ENCODE data around the gene THADA. TPM values are rescaled to one million over a fixed set of nuclear protein-coding genes. Genes with fewer than 3 reads are reported as not detected.
"Not testable (repeated sequence)": the region's sequence is repeated elsewhere in the genome, so short reads cannot be mapped to it uniquely, and the experiment has no call there.

The THADA gene
- total RNA-seq, 1 donor from 2014 or later: 59.3 TPM

DNA sequence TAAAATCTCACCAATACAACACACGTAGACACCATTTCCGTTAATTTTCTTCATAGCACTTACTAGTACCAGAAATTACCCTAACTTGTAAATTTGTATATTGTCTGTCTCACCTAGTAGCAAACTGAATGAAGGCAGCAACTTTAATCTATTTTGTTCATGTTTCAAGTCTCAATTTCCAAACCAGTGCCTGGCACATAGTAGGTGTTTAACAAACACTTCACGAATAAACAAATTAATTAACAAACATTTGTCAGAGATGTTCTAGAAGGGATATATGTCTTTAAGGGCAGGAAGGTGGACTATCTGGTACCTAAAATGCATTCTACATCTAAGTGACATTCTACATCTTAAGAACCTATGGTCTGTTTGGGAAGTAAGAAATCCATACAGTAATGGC is 963 bp downstream of the THADA start:
- no peak for DNase-seq (ENCODE audit: low spot score)

- no peak for DNase-seq (ENCODE audit: low spot score)
These were observed 2.6 kb downstream of the THADA start for GRCh38 chr2:43593254-43593653.

DNA sequence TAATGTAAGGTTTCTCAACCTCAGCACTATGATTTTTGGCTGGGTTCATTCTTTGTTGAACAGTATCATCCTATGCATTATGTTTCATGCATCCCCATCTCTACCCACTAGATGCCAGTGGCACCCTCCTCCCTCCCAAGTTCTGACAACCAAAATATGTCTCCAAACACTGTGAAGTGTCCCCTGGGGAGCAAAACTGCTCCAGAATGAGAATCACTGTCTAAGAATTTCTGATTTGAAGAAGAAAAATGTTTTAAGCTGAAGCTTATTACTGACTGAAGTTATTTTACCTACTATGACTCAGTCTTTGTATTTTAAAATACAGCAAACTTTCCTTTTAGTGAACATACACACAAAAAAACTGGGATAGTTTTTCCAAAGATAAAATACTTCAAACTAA is 3.4 kb downstream of the THADA start:
- no peak for DNase-seq (ENCODE audit: low spot score)

GRCh38 chr2:43585708-43586107 is 10.1 kb downstream of the THADA start:
- no peak for DNase-seq (ENCODE audit: low spot score)

GRCh38 chr2:43579275-43579981 is 16.4 kb downstream of the THADA start:
- no peak for DNase-seq (ENCODE audit: low spot score)

DNA sequence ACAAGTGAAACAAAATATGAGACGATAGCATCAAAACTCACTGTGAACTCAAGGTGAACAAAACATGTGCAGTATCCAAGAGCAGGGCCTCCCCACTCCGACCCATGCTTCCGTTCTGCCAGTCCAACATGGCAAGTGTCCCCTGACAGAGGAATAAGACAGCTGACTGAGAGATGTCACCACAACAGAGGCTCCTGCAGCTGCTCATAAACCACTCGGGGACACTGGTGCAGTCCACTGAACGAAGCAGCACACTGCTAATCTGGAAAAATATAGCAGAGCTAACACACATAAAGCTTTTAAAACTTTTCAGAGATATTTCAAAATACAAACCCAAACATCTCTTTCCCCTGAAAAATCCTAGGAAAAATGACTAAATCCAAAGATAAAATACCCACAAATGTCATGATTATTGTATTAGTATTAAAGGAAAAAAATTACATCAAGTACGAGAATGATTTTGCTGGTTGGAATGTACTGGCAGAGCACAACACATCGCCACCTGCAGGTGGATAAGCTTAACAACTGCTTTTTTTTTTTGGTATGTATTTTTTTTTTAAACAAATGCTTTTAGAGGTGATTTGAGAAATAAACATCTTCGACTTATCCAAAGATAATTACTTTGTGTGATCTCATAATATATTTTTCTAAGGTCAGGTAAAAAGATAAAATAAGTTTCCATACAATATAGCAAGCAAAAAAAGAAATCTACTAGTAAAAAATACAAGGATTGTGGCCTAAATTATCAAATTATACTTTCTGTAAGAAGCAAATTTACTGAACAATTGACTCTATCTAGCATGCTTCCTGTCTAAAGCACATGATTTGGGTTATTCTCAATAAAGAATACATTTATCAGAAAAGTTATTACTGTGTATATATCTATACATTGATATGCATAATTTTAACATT is 18.6 kb downstream of the THADA start:
- no peak for DNase-seq (ENCODE audit: low spot score)

- no peak for DNase-seq (ENCODE audit: low spot score)
These were observed 23.6 kb downstream of the THADA start for GRCh38 chr2:43572244-43572643.

- no peak for DNase-seq (ENCODE audit: low spot score)
These were observed 25.9 kb downstream of the THADA start for GRCh38 chr2:43569921-43570320.

- DNase-seq (ENCODE audit: low spot score): no peak
These were observed 27.6 kb downstream of the THADA start for GRCh38 chr2:43568228-43568627.

DNA sequence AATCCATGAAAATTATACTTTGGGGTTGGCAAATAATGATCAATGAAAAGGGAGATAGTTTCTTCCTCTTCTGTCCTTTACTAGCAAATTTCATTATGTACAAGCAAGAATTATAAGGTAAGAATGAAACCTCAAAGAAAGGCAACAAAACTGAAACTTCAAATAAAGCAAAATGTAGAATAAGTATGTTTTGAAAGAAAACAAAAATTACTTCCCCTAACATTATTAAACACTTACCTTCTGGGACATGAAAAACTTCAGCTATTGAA is 29.4 kb downstream of the THADA start:
- no peak for DNase-seq (ENCODE audit: low spot score)

GRCh38 chr2:43563679-43564078 is 32.2 kb downstream of the THADA start:
- no peak for DNase-seq (ENCODE audit: low spot score)

DNA sequence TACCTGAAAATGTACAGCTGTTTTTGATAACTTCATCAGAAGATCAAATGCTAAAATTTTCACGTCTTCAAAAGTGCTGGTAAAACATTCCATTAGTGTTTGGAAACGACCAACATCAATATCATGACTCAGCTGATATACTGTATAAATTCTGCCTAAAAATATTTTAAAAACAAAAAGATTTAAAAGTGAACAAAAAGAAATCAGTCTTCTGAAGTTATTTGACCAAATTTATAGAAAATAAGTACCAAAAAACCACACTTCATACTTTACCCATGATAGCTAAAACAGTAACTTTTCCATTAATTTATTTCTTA is 35.6 kb downstream of the THADA start:
- DNase-seq (ENCODE audit: low spot score): no peak

DNA sequence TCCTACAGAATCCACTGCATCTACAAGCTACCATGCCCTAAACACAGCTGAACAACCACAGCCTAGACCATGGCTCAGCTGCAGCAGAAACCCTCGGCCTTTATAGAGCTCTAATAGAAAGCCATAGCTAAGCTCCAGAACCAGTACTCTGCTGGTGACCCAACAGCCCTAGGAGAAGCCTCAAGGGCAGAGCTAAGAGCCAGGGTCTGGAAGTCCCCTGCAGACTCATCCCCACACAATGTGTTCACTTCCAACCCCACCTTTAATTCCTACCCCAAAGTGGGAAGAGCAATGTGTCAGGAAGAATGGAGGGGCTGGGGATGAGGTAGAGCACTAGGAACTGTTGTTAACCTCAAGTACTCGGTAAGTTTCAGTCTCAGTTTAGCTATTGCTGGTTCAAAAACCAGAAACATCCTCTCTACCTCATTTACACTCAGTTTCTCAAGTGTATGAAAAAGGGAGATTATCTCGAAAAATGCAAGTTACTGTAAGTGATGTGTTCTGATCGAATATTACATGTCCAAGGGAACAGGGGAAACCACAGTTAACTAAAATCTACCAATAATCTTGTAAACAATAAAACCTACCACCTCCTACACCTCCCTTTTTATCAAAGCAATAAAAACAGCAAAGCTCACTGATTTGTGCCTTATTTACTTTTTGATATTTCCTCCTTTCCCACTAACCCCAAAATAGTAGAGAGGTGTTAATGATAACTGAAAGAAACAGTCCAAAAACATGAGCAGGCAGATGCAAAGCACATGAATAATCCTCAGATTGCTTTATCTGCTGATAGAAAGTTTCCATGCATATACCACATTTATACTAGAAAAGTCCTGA is 36.2 kb downstream of the THADA start:
- DNase-seq (ENCODE audit: low spot score): no peak

DNA sequence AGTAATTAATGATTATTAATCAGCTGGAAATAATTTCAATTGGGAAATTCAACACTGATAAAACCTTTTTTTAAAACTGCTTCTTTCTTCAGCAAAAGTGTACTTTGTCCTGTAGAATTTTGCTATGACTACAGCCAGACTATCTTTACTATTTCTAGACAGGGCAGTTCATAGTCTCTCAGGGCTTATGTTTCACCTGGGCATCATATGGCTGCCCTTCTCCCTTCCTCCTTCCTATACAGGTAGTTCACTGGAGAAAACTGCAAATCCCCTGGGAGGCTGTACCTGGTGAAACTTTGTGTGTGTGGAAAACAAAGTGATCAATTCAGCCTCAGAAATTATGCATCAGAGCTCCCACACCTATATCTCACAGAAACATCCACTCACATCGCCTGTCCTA is 38.6 kb downstream of the THADA start:
- DNase-seq (ENCODE audit: low spot score): no peak

DNA sequence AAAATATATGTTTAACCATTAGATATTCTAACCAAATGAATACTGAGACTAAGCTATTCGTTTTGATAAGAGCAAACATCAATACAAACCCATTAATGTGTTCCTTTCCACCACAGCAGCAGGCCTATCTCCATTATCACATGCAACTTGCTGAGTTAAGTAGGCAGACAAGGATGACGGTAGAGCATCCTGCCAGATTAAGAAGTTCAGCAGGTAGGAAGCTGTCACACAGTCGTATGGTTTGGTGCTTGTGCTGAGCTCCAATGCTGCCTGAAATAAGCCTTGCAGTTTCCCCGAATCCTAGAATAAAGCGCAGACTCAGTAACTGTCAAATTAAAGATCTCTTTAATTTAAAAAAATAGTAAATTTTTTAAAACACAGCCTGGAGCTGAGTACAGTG is 39.6 kb downstream of the THADA start:
- DNase-seq (ENCODE audit: low spot score): no peak

DNA sequence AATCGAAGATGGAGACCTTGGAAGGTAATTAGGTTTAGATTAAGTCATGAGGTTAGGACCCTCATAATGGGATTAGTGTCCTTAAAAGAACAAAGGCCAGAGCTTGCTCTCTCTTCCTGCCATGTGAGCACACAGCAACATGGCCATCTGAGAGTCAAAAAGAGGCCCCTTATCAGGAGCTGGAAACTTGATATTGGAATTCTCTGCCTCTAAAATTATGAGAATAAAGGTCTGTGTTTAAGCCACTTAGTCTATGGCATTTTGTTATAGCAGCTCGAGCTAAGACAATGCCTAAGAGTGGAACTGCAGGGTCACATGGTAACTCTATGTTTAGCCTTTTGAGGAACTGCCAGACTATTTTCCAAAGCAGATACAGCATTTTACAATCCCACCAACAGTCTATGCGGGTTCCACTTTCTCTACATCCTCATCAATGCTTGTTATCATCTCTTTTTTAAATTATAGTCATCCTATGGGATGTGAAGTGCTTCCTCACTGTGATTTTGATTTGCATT is 42.4 kb downstream of the THADA start:
- DNase-seq (ENCODE audit: low spot score): no peak

DNA sequence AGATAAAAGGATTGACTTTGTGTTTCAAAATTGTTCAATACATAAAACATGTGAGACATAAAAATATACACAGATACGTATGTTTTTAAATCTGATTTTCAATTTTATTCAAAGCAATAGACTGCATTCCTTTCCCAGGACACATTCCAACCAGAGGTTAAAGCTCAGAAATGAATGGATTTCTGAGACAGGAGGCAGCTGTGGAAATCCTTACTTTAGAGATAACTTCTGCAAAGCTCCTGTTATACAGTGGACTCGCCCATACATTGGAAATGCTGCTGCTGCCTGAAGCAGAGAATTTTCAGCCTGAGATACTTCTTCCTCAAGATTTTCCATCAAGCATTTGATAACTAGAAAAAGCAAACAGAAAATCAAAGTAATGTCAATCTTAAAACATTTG is 43.8 kb downstream of the THADA start:
- DNase-seq (ENCODE audit: low spot score): no peak

GRCh38 chr2:43548381-43548780 is 47.5 kb downstream of the THADA start:
- not testable (repeated sequence) for DNase-seq (ENCODE audit: low spot score)

DNA sequence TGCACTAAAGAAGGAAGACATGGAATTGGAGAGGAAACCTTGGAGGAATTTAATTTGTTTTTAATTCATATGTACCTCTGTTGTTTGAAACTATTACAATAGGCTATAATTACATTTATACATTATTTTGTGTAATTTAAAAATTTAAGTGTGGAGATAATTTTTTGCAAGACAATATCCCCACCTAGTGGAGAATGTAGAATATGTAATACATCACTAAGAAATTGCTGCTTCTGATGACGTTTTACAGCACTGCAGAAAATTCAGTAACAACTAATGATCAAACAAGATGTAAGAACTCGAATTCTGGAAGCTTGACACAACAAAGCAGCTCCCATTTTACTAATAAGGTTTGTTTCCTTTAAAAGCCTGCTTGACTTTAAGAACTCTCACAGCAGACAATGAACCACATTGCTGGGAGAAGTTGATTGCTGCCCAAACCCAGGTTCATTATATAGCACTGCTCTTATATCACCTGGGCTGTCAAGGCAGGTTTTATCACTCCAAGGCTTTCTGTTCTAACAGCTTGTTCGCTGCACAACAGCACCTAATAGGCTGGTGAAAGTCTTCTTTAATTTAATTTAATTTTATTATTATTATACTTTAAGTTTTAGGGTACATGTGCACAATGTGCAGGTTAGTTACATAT is 53.4 kb downstream of the THADA start:
- DNase-seq (ENCODE audit: low spot score): no peak

DNA sequence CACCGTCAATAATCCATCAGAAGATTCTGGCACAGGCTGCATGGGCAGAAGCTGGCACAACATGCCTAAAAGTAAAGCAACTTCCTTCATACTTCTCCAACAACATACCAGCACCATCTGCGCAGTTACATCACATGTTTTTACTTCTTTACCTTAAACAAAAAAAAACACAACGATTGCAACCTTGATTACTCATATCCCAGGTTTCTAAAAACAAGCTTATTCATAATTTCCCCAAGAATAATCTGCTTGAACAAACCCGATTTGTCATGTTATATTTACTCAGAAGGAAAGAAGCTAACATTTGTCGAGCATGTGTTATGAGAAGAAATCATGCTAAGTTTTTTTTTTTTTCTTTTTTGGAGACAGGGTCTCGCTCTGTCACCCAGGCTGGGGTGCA is 54.7 kb downstream of the THADA start:
- no peak for DNase-seq (ENCODE audit: low spot score)

DNA sequence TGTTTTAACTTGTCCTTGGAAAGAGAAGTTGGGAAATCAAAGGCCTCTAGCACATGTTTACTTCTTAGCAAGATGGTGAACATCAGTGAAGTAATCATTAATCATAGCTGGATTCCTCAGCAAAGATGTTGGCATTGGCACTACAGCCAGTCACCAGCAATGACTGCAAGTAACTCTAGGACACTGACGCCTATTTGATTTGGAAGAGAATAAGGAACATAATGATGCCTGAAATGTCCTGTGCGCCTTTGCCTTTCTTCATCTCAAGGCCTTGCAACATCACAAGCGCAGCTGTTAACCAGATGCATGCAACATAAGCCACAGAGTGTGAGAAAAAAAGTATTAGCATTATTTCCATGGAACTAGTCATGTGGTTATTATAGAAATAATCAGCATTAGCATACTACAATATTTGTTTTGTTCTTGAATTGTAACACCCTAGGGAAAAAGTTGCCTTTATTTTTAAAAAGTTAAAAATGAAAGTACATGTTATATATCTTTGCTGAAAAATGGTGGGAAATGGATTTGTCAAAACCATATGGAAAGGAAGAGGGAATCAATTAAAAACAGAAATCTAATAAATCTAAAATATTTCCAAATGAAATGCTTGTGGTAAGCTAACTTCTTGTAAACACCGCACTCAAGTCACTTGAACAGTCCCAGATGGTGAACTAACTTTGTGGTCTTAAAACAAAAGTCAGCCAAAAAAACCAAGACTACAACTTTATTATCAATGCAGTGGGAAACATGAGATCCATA is 55.6 kb downstream of the THADA start:
- peak; percentile 66 for DNase-seq (ENCODE audit: low spot score)
